ENCODE results near the gene RAB42.
"Not testable (repeated sequence)": the region's sequence is repeated elsewhere in the genome, so short reads cannot be mapped to it uniquely, and the experiment has no call there.

Gene RAB42, protein sequence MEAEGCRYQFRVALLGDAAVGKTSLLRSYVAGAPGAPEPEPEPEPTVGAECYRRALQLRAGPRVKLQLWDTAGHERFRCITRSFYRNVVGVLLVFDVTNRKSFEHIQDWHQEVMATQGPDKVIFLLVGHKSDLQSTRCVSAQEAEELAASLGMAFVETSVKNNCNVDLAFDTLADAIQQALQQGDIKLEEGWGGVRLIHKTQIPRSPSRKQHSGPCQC

DNA sequence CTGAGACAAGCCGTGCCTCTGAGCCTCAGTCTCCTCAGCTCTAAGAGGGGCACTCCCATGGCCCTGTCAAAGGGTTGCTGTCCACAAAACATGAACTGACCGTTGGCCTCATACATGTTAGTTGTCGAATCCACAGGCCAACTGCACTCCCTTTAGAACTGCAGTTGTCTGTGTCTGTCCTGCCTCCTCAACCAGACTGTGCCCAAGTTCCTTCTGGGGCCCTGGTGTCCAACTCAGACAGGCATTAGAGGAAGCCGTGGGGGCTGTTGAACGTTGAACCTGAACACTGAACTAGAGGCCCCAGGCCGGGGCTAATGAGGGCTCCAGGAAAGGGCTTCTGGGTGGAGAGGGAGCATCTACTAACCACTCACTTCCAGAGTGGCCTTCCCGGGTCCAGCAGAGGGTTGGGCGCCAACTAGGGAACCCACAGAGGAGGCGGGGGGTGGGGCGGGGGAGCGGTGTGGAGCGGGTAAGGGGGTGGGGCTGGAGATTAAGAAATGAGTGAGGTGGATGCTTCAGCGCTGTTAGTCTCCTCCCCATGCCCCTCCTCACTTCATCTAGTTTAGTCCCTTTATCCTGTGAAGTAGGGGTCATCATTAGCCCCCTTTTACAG, at the start of gene RAB42:
TSS of gene RAB42 (plus strand) at position 558 of the 613 bp plus-strand sequence. CDS start 247 bp downstream, outside the sequence.
- no peak for DNase-seq (ENCODE audit: low read depth in 2 of 2)

DNA sequence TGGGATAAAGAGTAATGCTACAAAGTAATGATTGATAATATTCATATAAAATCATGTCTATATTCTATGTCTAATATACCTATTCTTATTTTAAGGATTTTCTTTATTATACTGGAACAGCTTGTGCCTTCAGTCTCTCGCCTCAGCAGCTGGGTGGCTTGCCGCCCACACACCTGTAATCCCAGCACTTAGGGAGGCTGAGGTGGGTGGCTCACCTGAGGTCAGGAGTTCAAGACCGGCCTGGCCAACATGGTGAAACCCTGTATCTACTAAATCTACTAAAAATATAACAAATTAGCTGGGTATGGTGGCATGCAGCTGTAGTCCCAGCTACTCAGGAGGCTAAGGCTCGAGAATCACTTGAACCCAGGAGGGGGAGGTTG, 46.8 kb upstream of the RAB42 start:
- DNase-seq (ENCODE audit: low read depth in 2 of 2), result no peak

DNA sequence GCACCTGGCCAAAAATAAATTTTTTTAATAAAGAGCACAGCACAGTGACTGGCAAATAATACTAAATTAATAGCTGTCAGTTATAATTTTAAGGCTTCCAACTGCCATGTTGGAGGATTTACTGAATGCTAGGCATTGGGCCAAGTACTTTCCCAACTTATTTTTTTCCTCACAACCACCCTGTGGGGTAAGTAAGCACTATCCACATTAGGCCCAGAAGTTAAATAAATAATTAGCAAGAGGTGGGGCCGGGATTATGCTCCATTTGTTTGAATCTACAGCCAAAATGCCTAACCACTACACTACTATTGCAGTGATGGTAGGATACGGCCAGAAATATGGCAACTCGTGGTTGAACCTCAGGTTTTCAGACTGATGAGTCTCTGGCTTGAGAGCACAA, 43.7 kb upstream of the RAB42 start:
- DNase-seq (ENCODE audit: low read depth in 2 of 2), result no peak

DNA sequence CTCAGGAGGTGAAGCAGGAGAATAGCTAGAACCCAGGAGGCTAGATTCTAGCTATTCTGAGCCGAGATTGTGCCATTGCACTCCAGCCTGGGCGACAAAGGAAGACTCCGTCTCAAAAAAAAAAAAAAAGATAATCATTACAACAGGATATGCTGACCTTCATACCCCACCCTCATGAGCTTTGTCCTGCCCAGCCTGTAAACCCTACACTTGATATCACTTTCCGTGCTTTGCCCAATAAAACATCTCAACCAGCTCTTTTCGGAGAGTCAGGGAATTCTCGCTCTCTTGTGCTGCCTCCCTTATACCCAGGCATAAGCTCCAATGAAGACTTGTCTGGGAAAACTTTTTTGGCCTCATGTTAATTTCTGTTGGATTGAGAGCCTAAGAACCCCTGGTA, 40.7 kb upstream of the RAB42 start:
- DNase-seq (ENCODE audit: low read depth in 2 of 2), result no peak

DNA sequence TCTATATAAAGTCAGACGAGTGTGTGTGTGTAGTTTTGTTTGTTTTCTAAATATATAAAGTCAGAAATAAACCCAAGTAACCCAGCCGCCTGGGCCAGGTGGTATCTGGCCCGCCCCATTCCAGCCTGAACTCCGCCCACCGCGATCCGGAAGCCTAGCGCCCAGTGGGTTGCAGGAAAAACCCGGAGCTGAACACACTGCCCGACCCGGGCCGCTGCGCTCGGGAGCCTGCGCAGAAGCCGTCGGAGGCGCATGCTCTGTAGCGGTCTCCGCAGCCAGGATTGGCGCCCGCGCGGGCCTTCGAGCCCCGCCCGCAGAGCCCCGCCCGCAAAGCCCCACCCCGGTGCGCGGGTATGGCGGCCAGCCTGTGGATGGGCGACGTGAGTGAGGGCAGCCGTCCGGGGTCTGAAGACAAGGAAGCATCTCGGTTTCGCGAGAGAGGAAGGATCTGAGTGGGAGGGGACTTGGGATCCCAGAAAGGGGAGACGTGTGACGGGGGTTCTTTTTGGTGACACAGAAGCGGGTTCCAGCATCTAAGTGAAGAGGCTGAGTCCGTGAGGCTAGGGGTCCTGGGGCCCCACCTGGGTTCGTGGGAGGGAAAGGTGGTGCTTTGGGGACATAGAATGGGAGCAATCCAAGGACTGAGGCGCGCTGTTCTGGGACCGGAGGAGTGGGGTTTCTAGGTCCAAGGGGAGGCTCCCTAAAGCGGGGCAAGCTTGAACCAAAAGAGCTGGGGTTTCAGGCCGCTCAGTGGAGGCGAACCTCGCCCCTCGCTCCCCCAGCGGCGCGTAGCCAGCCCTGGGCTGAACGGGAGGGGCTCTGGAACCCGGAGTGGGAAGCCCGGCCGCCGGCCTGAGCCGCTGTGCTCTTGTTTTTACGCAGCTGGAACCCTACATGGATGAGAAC, 39.1 kb upstream of the RAB42 start, which contains the start of gene TRNAU1AP:
TSS of gene TRNAU1AP (plus strand) at position 328 of the 906 bp plus-strand sequence. CDS start at position 354, 26 bp downstream.
- DNase-seq (ENCODE audit: low read depth in 2 of 2), result peak; percentile 94

DNA sequence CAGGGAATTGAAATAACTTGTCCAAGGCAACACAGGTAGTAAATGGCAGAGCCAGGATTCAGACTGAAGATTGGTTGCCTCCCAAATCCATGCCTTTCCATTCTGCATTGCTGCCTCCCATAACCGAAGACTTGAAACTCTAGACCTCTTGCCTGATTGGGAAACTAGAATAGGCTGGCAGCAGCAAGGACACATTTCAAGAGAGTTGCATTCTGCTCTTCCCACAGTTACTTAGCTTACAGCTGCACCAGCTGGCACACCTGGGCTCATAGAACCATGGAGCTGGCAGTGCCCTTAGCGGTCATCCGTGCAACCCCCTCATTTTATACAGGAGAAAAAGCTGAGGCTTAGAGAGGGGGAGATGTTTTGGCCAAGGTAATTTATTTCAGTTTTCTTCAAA, 31.2 kb upstream of the RAB42 start:
- no peak for DNase-seq (ENCODE audit: low read depth in 2 of 2)

DNA sequence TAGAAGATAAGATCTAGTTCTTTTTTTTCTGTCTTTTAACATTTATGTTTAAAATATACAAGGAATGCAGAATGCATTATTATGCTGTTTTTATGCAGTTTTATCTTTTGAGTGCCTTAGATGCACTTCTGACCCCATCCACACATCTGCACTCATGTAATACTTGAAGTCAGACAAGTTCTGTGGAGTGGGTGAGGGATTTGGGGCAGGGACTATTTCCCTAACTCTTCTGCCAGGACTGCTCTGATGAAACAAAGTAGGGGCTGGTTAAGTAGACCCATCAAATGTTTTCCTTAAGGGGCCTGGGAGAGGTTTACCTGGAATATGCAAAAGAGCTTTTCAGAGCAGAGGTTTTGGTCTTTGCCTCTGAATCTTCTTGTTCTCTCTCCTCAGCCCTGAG, 27.8 kb upstream of the RAB42 start:
- DNase-seq (ENCODE audit: low read depth in 2 of 2), result no peak

DNA sequence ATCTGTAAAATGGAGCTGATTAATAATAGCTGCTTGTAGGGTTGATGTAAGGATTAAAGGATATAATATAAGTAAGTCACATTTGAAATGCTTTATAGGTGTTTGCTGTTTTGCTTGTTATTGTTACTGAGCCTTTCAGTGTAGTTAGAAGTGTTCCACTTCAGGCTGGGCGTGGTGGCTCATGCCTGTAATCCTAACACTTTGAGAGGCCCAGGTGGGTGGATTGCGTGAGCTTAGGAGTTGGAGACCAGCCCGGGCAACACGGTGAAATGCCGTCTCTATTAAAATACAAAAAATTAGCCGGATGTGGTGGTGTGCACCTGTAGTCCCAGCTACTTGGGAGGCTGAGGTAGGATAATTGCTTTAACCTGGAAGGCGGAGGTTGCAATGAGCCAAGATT, 27.0 kb upstream of the RAB42 start:
- no peak for DNase-seq (ENCODE audit: low read depth in 2 of 2)

DNA sequence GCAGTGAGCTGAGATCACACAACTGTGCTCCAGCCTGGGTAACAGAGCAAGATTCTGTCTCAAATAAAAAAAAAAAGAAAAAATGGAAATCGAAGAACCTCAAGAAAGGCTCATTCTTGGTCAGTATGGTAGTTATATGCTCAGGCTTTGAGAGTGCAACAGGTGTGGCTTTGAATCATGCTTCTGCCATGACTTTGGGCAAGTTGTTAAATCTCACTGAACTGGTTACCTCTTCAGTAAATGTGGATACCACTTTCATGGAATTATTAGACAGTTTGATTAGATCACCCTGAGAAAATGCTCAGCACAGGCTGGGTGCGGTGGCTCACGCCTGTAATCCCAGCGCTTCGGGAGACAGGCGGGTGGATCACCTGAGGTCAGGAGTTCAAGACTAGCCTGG, 26.3 kb upstream of the RAB42 start:
- no peak for DNase-seq (ENCODE audit: low read depth in 2 of 2)

DNA sequence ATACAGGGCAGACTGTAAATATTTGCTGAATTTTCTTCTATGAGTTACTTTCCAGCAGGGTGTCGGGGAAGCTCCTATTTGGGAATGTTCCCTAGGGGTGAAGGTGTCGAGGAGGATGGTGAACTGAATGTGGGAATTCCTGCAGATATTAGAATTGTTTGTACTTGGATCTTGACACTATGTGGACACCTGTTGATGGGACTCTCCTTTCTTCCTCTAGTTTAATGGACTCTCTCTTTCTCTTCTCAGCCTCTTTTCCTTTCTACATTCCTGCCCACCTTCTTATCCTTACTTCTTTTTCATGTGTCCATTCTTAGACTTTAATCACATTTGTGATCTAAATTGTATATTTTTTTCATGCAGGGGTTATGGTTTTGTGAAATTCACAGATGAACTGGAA, 25.1 kb upstream of the RAB42 start:
- no peak for DNase-seq (ENCODE audit: low read depth in 2 of 2)

DNA sequence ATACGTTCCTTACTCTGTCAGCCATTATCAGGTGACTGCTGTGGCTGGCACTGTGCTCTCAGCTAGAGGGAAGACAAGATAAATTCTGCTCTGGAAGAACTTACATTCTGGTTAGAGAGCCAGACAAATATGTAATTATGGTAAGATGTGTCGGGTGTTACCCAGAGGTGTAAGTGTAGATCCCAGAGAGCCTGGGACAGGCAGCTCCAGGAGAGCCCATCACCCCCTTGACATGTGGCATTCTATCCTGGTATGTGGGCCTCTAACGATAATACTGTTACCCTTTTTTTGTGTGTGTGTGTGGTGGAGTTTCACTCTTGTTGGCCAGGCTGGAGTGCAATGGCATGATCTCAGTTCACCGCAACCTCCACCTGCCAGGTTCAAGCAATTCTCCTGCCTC, 20.2 kb upstream of the RAB42 start:
- DNase-seq (ENCODE audit: low read depth in 2 of 2), result no peak

DNA sequence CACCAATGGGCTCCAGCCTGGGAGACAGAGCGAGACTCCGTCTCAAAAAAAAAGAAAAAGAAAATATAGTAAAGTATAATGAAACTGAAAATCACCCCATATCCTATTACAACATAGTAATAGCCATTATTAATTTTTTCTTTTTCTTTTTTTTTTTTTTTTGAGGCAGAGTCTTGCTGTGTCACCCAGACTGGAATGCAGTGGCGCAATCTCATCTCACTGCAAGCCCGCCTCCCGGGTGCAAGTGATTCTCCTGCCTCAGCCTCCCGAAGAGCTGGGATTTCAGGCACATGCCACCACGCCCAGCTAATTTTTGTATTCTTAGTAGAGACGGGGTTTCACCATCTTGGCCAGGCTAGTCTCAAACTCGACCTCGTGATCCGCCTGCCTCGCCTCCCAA, 19.2 kb upstream of the RAB42 start:
- not testable (repeated sequence) for DNase-seq (ENCODE audit: low read depth in 2 of 2)

DNA sequence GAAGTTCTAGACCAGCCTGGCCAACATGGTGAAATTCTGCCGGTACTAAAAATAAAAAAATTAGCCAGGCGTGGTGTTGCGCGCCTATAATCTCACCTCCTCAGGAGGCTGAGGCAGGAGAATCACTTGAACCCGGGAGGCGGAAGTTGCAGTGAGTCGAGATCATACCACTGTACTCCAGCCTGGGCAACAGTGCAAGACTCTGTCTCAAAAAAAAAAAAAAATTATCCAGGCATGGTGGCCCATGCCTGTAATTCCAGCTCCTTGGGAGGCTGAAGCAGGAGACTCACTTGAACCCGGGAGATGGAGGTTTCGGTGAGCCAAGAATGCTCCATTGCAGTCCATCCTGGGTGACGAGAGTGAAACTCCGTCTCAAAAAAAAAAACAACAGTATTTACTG, 18.5 kb upstream of the RAB42 start:
- no peak for DNase-seq (ENCODE audit: low read depth in 2 of 2)

DNA sequence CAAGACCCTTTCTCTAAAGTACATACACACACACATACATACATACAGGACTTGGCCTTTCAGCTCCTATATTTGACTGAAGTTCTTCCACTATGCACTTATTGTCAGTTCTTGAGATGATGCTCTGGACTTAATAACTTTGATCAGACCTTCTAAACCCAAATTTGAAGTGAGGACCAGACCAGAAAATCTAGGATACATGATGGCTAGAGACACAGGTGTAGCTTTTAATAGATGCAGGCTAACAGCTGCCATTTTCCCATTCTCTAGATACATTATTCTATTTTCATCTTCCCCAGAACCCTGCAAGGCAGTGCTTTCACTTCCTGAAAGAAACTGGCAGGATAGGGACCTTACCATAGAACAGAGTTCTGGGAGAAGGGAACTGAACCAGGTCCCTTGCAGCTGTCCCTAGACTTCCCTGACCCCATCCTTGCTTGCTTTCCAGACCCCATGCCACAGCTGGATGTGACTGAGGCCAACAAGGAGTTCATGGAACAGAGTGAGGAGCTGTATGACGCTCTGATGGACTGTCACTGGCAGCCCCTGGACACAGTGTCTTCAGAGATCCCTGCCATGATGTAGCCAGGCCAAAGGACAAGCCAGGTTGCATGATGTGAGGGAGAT, 14.9 kb upstream of the RAB42 start:
- no peak for DNase-seq (ENCODE audit: low read depth in 2 of 2)

DNA sequence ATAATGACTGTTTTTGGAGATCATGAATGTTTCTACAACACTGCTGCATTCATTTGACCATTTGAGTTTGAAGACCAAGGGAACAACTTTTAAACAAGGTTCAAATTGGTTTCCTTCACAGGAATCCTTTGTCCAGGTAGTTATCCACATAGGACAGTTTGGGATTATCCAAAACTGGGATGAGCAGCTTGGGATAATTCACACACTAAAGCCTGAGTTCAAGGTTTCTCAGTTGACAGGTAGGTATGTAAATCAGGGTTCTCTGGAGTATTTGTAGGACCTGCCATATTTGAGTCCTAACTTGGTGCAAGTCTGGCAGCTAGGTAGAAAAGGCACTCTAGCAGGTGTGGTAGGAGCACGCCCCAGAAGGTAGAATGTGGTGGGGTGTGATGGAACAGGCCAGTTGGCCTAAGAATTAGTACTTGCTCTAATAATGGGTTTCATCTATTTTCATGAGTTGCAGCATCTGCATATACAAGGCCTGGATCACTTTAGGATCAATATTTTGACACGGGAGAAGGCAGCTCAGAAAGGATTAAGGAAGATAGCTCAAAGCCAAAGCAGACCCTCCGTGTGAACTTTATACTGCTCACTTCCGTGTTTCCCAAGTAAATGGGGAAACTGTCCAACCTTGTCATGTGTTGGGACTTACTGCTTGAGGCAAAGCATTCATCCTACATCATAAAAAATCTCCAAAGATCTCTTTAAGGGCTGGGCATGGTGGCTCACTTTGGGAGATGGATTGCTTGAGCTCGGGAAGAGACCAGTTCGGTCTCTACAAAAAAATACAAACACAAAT, 14.1 kb upstream of the RAB42 start:
- no peak for DNase-seq (ENCODE audit: low read depth in 2 of 2)

DNA sequence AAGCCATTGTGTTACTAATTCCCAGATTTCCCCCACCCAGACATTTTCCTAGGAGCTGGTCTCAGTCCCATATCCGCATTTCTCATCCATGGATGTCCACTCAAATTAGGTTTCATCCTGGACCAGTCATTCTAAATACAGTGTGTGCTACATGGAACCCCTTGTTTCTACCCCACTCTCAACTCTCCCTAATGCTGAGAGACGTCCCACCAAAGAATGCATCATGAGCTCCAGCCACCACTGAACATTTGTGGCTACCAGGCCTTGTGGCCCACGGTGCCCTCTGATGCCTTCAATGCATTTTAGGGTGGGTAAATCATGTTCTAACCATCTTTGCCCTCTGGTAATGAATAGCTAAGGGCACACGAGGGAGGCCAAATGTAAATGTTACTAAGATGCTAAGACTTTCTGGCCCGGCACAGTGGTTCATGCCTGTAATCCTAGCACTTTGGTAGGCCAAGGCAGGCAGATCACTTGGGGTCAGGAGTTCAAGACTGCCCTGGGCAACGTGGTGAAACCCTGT, 13.3 kb upstream of the RAB42 start:
- DNase-seq (ENCODE audit: low read depth in 2 of 2), result no peak

DNA sequence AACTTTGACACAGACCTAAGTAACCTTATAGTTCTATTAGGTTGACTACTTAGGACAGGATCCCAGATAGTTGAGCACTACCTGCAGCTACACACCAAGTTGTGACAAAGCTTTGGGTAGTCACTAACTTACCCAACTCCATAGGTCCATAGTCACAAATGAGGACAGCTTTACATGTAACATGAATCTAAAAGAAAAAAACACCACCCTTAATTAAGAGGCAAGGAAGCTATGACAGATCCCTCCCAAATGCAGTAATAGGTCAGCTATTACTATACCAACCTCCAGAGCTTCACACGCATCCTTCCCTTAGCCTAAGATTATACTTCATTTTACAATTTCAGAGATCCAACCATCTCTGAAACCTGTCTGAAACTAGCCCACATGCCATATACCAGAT, 12.7 kb upstream of the RAB42 start:
- no peak for DNase-seq (ENCODE audit: low read depth in 2 of 2)

DNA sequence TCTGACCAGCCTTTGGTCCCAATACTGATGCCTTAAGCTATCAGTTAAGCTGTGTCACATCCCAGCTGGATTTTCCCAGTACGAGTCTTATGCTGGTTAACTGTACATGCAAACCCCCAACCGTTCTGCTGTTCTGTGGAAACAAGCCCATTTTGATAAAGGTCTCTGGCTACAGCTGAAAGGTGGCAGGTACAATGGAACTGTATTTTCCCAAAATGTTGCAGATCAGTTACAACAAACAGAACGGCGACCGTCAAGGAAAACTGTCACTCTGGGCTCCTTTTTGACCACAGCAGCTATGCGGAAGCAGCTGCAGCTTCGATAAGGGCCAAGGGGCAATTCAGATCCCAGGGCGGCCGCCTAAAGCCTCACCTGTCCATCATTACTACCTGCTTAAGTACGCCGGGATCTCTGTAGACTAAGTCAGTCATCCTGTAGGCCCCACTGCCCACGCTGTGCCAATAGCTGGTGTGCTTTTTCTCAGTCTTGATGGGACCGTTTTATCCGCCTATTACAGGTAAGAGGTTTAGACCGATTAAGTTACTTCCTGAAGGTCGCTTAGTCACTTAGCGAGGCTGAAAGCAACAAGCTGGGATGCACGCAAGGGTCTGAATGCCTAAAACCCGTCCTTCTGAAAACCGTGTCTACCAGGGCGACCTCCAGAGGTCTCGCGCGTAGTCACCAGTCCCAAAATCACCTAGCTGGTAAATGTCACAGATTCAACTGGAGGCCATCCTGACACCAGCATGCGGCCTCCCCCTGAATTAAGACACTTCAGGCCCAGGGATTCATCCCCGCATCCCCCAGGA, 11.1 kb upstream of the RAB42 start:
- peak in 1 of 2 donors; percentile 34 for DNase-seq (ENCODE audit: low read depth in 2 of 2)

DNA sequence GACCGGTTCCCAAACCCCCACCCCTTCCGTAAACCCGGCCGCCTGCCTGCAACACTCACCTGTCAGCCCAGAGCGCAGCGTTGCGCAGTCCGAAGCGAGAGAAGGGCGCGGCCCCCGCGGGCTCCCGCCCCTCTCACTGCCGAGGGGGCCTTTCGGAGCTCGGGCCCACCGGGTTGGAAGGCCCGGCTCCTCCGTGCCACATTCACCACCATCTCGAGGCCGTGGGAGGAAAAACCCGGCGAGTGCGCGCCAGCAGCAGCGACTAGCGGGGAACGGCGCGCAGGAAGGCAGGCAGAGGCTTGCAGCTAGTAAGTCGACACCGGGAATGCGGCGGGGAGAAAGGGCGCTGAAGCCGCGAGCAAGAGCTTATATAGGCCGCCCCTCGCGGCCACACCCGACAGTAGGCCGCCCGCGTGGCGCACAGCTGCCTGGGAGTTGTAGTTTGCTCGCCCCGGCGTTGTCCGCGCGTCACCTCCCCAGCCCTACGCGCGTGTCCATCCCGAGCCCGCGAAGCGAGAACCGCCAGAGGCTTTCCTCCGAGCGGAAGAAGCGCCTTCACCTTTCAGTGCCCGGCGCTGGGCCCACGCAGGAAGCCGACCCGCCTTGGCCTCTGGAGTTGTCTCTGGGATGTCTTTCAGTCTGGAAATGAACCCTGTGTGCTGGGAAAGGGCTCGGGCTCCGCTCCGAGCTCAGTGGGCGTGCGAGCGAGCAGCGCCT, 10.4 kb upstream of the RAB42 start:
- DNase-seq (ENCODE audit: low read depth in 2 of 2), result peak; percentile 87 to 88

DNA sequence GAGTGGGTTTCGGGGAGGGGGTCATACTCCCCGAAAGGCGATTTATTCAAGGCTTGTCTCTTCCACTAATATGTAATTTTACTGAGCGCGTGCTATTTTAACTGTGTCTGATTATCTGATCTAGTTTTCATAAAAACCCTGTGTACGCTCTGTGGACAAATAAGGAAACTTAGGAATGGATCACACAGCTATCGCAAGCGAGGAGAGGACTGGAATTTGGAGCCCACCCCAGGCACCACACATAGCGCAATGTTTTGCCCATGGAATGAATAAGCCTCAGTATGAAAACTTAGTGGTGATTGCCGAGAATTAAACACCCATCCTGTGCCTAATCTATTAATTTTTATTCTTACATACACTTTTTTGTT, 9.8 kb upstream of the RAB42 start:
- no peak for DNase-seq (ENCODE audit: low read depth in 2 of 2)

Measured in stimulated activated CD8-positive, alpha-beta memory T cell treated with anti-CD3 and anti-CD28 coated beads, Interleukin-2, amount 100 ng/mL, for 1 hour (primary cell).